MM.1S (cell line): ENCODE data around the gene ARHGEF11.
A peak's percentile ranks its signal among the peaks of the same experiment; 100 is the strongest.

Source experiments
- DNase-seq: peaks from one replicate; pipeline ENCODE4 v3.0.0-alpha.2; 2015
- H2AFZ ChIP-seq: fragments of 300-600 bp; sonication (generic); 2 replicates; pipeline ENCODE4 v1.6.0; 2016; ENCODE audit warnings: antibody characterized with exemption, low read length
- H3F3A ChIP-seq: fragments of 300-600 bp; sonication (generic); 2 replicates; pipeline ENCODE4 v1.6.1; 2016; ENCODE audit warnings: mild to moderate bottlenecking, antibody characterized with exemption, low read length, moderate library complexity, mixed read lengths; ENCODE audit not compliant: insufficient read depth
- H3K27ac ChIP-seq: fragments of 300-600 bp; sonication (generic); 2 replicates; pipeline ENCODE4 v1.5.1; 2016; ENCODE audit warnings: mild to moderate bottlenecking, low read length
- H3K27me3 ChIP-seq: fragments of 300-600 bp; sonication (generic); replicated peaks from 2 replicates; pipeline ENCODE4 v1.6.0; 2016; ENCODE audit warnings: low read length; ENCODE audit not compliant: insufficient read depth
- H3K36me3 ChIP-seq: fragments of 300-600 bp; sonication (generic); replicated peaks from 2 replicates; pipeline ENCODE4 v1.6.1; 2016; ENCODE audit warnings: mild to moderate bottlenecking, low read length, mixed read lengths; ENCODE audit not compliant: insufficient read depth
- H3K4me1 ChIP-seq: fragments of 300-600 bp; sonication (generic); 2 replicates; pipeline ENCODE4 v1.6.1; 2016; ENCODE audit warnings: low read length, mixed read lengths
- H3K4me2 ChIP-seq: fragments of 300-600 bp; sonication (generic); 2 replicates; pipeline ENCODE4 v1.6.0; 2016; ENCODE audit warnings: low read depth, low read length
- H3K4me3 ChIP-seq: fragments of 300-600 bp; sonication (generic); 2 replicates; pipeline ENCODE4 v1.5.1; 2016; ENCODE audit warnings: low read length, mixed read lengths
- H3K79me2 ChIP-seq: fragments of 300-600 bp; sonication (generic); 2 replicates; pipeline ENCODE4 v1.6.1; 2016; ENCODE audit warnings: mixed run types, low read length, mixed read lengths
- H3K9ac ChIP-seq: fragments of 300-600 bp; sonication (generic); 2 replicates; pipeline ENCODE4 v1.6.1; 2016; ENCODE audit warnings: low read length, mixed read lengths
- H3K9me2 ChIP-seq: fragments of 300-600 bp; sonication (generic); replicated peaks from 2 replicates; pipeline ENCODE4 v1.6.1; 2016; ENCODE audit warnings: mild to moderate bottlenecking, low read length, mixed read lengths; ENCODE audit not compliant: insufficient read depth
- H3K9me3 ChIP-seq: fragments of 300-600 bp; sonication (generic); replicated peaks from 2 replicates; pipeline ENCODE4 v1.6.1; 2016; ENCODE audit warnings: mild to moderate bottlenecking, low read length, mixed read lengths; ENCODE audit not compliant: insufficient read depth
- H4K20me1 ChIP-seq: fragments of 300-600 bp; sonication (generic); 2 replicates; pipeline ENCODE4 v1.6.1; 2016; ENCODE audit warnings: mild to moderate bottlenecking, low read length, moderate library complexity, mixed read lengths; ENCODE audit not compliant: insufficient read depth
- CTCF ChIP-seq: fragments of 300-600 bp; sonication (generic); IDR thresholded peaks from 2 replicates; pipeline ENCODE4 v1.5.1; 2016; ENCODE audit warnings: antibody characterized with exemption, low read length, mixed read lengths
- EZH2 ChIP-seq: fragments of 300-600 bp; sonication (generic); optimal IDR thresholded peaks from 2 replicates; pipeline ENCODE3; 2017; ENCODE audit warnings: low read depth, mild to moderate bottlenecking, antibody characterized with exemption, low read length, mixed read lengths
- EZH2phosphoT487 ChIP-seq: fragments of 300-600 bp; sonication (generic); IDR thresholded peaks from 2 replicates; pipeline ENCODE4 v1.6.1; 2018; ENCODE audit warnings: antibody characterized with exemption, low read length

Gene ARHGEF11

GRCh38 chr1:156951371-156951770 is 94.2 kb downstream of the ARHGEF11 start:
- Histone ChIP-seq H3K9ac (no peak overlapping the region), H3K4me3 (no peak overlapping the region), H3K36me3 (no peaks in the 10 kb centered on the region), H3K9me3 (no peaks in the 10 kb centered on the region), H3K79me2 (no peaks in the 10 kb centered on the region), H3K4me1 (no peaks in the 10 kb centered on the region), H3K4me2 (no peak overlapping the region), H2AFZ (no peak overlapping the region), H3K9me2 (no peaks in the 10 kb centered on the region), H3K27ac (no peak overlapping the region), H3K27me3 (no peaks in the 10 kb centered on the region), H4K20me1 (no peaks in the 10 kb centered on the region), H3F3A (no peaks in the 10 kb centered on the region)
- no peak for TF ChIP-seq CTCF
- TF ChIP-seq EZH2, result no peak
- TF ChIP-seq EZH2phosphoT487, result no peak
- DNase-seq, result no peak

- H3K79me2 ChIP-seq, result no peaks in the 10 kb centered on the region
- H3K27ac ChIP-seq, result no peak overlapping the region
- no peak for DNase-seq
- H3K4me2 ChIP-seq, result no peak overlapping the region
- no peaks in the 10 kb centered on the region for H3F3A ChIP-seq
- H3K36me3 ChIP-seq, result no peaks in the 10 kb centered on the region
- H3K9me2 ChIP-seq, result no peaks in the 10 kb centered on the region
- H3K27me3 ChIP-seq, result no peaks in the 10 kb centered on the region
- no peaks in the 10 kb centered on the region for H3K9me3 ChIP-seq
- TF ChIP-seq EZH2phosphoT487, result no peak
- no peak for TF ChIP-seq EZH2
- no peak for TF ChIP-seq CTCF
- no peak overlapping the region for H3K4me3 ChIP-seq
- H3K4me1 ChIP-seq, result no peaks in the 10 kb centered on the region
- H4K20me1 ChIP-seq, result no peaks in the 10 kb centered on the region
- H2AFZ ChIP-seq, result no peak overlapping the region
- H3K9ac ChIP-seq, result no peak overlapping the region
Observed at GRCh38 chr1:156949127-156949526, 96.4 kb downstream of the ARHGEF11 start.

GRCh38 chr1:156948708-156949107 is 96.8 kb downstream of the ARHGEF11 start:
- no peak overlapping the region for H3K9ac ChIP-seq
- no peaks in the 10 kb centered on the region for H3F3A ChIP-seq
- no peaks in the 10 kb centered on the region for H3K79me2 ChIP-seq
- no peak overlapping the region for H2AFZ ChIP-seq
- H3K9me3 ChIP-seq, result no peaks in the 10 kb centered on the region
- no peaks in the 10 kb centered on the region for H3K27me3 ChIP-seq
- no peaks in the 10 kb centered on the region for H3K36me3 ChIP-seq
- H3K4me3 ChIP-seq, result no peak overlapping the region
- H3K4me2 ChIP-seq, result no peak overlapping the region
- H4K20me1 ChIP-seq, result no peaks in the 10 kb centered on the region
- H3K9me2 ChIP-seq, result no peaks in the 10 kb centered on the region
- no peak for DNase-seq
- no peaks in the 10 kb centered on the region for H3K4me1 ChIP-seq
- H3K27ac ChIP-seq, result no peak overlapping the region
- TF ChIP-seq CTCF (peak; percentile 25), EZH2phosphoT487 (no peak), EZH2 (no peak)
